Mesendoderm (in vitro differentiated cells): Measurements from ENCODE around the gene AZGP1. TPM values are rescaled to one million over a fixed set of nuclear protein-coding genes. Genes with fewer than 3 reads are reported as not detected.

Experiments
- DNase-seq: peaks from one replicate; pipeline ENCODE4 v3.0.0; 2013
- H2AK5ac ChIP-seq: 2 replicates; pipeline ENCODE4 v1.6.1; 2013; ENCODE audit warnings: low read length, inconsistent platforms
- H2BK120ac ChIP-seq: 2 replicates; pipeline ENCODE4 v1.6.1; 2013; ENCODE audit warnings: low read depth, mild to moderate bottlenecking, low read length, moderate library complexity, mixed read lengths
- H2BK15ac ChIP-seq: replicated peaks from 2 replicates; pipeline ENCODE4 v1.6.1; 2013; ENCODE audit warnings: low read depth, mild to moderate bottlenecking, moderate library complexity
- H2BK5ac ChIP-seq: 2 replicates; pipeline ENCODE4 v1.6.1; 2013; ENCODE audit warnings: low read length, inconsistent platforms
- H3K18ac ChIP-seq: 2 replicates; pipeline ENCODE4 v1.6.1; 2013; ENCODE audit warnings: mild to moderate bottlenecking, low read length, mixed read lengths
- H3K23ac ChIP-seq: one replicate; pipeline ENCODE4 v1.6.1; 2013; ENCODE audit warnings: low read length
- H3K27ac ChIP-seq: 2 replicates; pipeline ENCODE4 v1.5.1; 2013; ENCODE audit warnings: low read depth, mild to moderate bottlenecking, inconsistent platforms, low read length, moderate library complexity
- H3K27me3 ChIP-seq: 2 replicates; pipeline ENCODE4 v1.6.1; 2013; ENCODE audit warnings: low read length, control low read depth, mild to moderate bottlenecking, inconsistent platforms; ENCODE audit not compliant: insufficient read depth, poor library complexity
- H3K36me3 ChIP-seq: 2 replicates; pipeline ENCODE4 v1.6.1; 2013; ENCODE audit warnings: low read length, inconsistent platforms; ENCODE audit not compliant: control insufficient read depth, insufficient read depth
- H3K4ac ChIP-seq: one replicate; pipeline ENCODE4 v1.6.1; 2013; ENCODE audit warnings: low read depth, mild to moderate bottlenecking, low read length, moderate library complexity
- H3K4me1 ChIP-seq: 2 replicates; pipeline ENCODE4 v1.6.1; 2013; ENCODE audit warnings: low read depth, low read length, inconsistent platforms; ENCODE audit not compliant: control insufficient read depth
- H3K4me2 ChIP-seq: 2 replicates; pipeline ENCODE4 v1.6.1; 2013; ENCODE audit warnings: low read length
- H3K4me3 ChIP-seq: 2 replicates; pipeline ENCODE4 v1.5.1; 2013; ENCODE audit warnings: mild to moderate bottlenecking, low read length
- H3K56ac ChIP-seq: one replicate; pipeline ENCODE4 v1.6.1; 2013; ENCODE audit warnings: low read length
- H3K79me1 ChIP-seq: 2 replicates; pipeline ENCODE4 v1.6.1; 2013; ENCODE audit warnings: low read length, inconsistent platforms
- H3K79me2 ChIP-seq: 2 replicates; pipeline ENCODE4 v1.6.1; 2013; ENCODE audit warnings: mild to moderate bottlenecking, low read length; ENCODE audit not compliant: control insufficient read depth, insufficient read depth
- H3K9ac ChIP-seq: 2 replicates; pipeline ENCODE4 v1.6.1; 2013; ENCODE audit warnings: low read length, inconsistent platforms
- H4K5ac ChIP-seq: one replicate; pipeline ENCODE4 v1.6.1; 2013; ENCODE audit warnings: low read length
- H4K8ac ChIP-seq: one replicate; pipeline ENCODE4 v1.6.1; 2013; ENCODE audit warnings: low read depth, mild to moderate bottlenecking, control low read depth, low read length, moderate library complexity
- WGBS: extraction: QIAGEN DNeasy Blood & Tissue Kit; methylation state at CpG from one replicate; pipeline ENCODE4 v1.1.7; 2013; ENCODE audit warnings: low lambda C conversion rate, missing lambda C conversion rate; ENCODE audit not compliant: insufficient coverage; ENCODE audit errors: extremely low coverage; 5-methylcytosine and 5-hydroxymethylcytosine counted together
- small RNA-seq: library from polyadenylated mRNA; stranded (forward); fragments of <200 nt; extraction: miRNeasy Mini kit (QIAGEN cat#:217004); gene quantifications from one replicate; pipeline ENCODE3, GENCODE V24; 2013; ENCODE audit not compliant: insufficient read depth

AZGP1 gene

GRCh38 chr7:99920149-99920548, 55.7 kb downstream of the AZGP1 start:
- peak; percentile 6 for DNase-seq
- WGBS, result no CpG with 5 or more reads among the region's 3 CpGs

GRCh38 chr7:99919814-99920112, 56.1 kb downstream of the AZGP1 start:
- Histone ChIP-seq H3K4me1 (no peaks in the 10 kb centered on the region), H3K27me3 (no peaks in the 10 kb centered on the region), H2BK120ac (no peak overlapping the region), H3K4me3 (no peak overlapping the region), H4K5ac (no peak overlapping the region), H3K23ac (no peak overlapping the region), H4K8ac (no peak overlapping the region), H3K36me3 (no peaks in the 10 kb centered on the region), H2AK5ac (no peak overlapping the region), H3K27ac (no peak overlapping the region), H3K18ac (no peak overlapping the region), H3K56ac (no peak overlapping the region), H3K4me2 (no peak overlapping the region), H3K79me1 (no peaks in the 10 kb centered on the region), H2BK5ac (no peak overlapping the region), H3K9ac (no peak overlapping the region), H3K4ac (no peak overlapping the region), H3K79me2 (no peaks in the 10 kb centered on the region), H2BK15ac (no peak overlapping the region)
- WGBS, result no CpG with 5 or more reads among the region's 4 CpGs
- DNase-seq, result no peak

More at GRCh38 chr7:99920149-99920548, 55.7 kb downstream of the AZGP1 start:
- Histone ChIP-seq H3K4me1 (no peaks in the 10 kb centered on the region), H3K18ac (no peak overlapping the region), H2BK120ac (no peak overlapping the region), H2BK5ac (no peak overlapping the region), H3K23ac (no peak overlapping the region), H3K36me3 (no peaks in the 10 kb centered on the region), H3K79me1 (no peaks in the 10 kb centered on the region), H3K4me2 (no peak overlapping the region), H3K4me3 (no peak overlapping the region), H3K27me3 (no peaks in the 10 kb centered on the region), H3K4ac (no peak overlapping the region), H2AK5ac (no peak overlapping the region), H4K8ac (no peak overlapping the region), H3K9ac (no peak overlapping the region), H3K56ac (no peak overlapping the region), H2BK15ac (no peak overlapping the region), H4K5ac (no peak overlapping the region), H3K79me2 (no peaks in the 10 kb centered on the region), H3K27ac (no peak overlapping the region)

GRCh38 chr7:99918959-99919813, 56.6 kb downstream of the AZGP1 start, which contains the start of gene TRIM4:
Gene TRIM4 (minus strand): TSS chr7:99919530. CDS start chr7:99919401, 129 bp downstream.
- no peak within 1 kb of the TSS for H3K23ac ChIP-seq
- no peaks in the 10 kb centered on the region for H3K4me1 ChIP-seq
- peak within 1 kb of the TSS; percentile 49 for H3K56ac ChIP-seq
- no peaks in the 10 kb centered on the region for H3K79me1 ChIP-seq
- no peak within 1 kb of the TSS for H2AK5ac ChIP-seq
- no peak within 1 kb of the TSS for H2BK5ac ChIP-seq
- H3K36me3 ChIP-seq, result no peaks in the 10 kb centered on the region
- H3K4me3 ChIP-seq, result peak within 1 kb of the TSS; percentile 38
- H3K9ac ChIP-seq, result peak within 1 kb of the TSS; percentile 44
- H3K27me3 ChIP-seq, result no peaks in the 10 kb centered on the region
- no peak within 1 kb of the TSS for H3K4me2 ChIP-seq
- no CpG with 5 or more reads among the region's 81 CpGs for WGBS
- no peak within 1 kb of the TSS for H3K18ac ChIP-seq
- no peak within 1 kb of the TSS for H3K27ac ChIP-seq
- H4K8ac ChIP-seq, result no peak within 1 kb of the TSS
- no peak within 1 kb of the TSS for H2BK15ac ChIP-seq
- H2BK120ac ChIP-seq, result no peak within 1 kb of the TSS
- no peak within 1 kb of the TSS for H4K5ac ChIP-seq
- peak; percentile 42 for DNase-seq
- no peaks in the 10 kb centered on the region for H3K79me2 ChIP-seq
- H3K4ac ChIP-seq, result no peak within 1 kb of the TSS

Small RNA genes lying within 50 kb of the gene (small RNA-seq; reads per million reads assigned to genes)
- gene RF00019 (not detected), gene RF00561 (not detected)
